GM19397 (cell line): ENCODE results near the gene LIPI.
"Not testable (repeated sequence)": the region's sequence is repeated elsewhere in the genome, so short reads cannot be mapped to it uniquely, and the experiment has no call there.

ENCODE experiments used
- ATAC-seq: cut with Tn5 transposase; IDR thresholded peaks from one replicate; pipeline ENCODE4 v1.9.1; 2021; ENCODE audit warnings: mild to moderate bottlenecking, moderate library complexity; ENCODE audit not compliant: unreplicated experiment

LIPI gene

DNA sequence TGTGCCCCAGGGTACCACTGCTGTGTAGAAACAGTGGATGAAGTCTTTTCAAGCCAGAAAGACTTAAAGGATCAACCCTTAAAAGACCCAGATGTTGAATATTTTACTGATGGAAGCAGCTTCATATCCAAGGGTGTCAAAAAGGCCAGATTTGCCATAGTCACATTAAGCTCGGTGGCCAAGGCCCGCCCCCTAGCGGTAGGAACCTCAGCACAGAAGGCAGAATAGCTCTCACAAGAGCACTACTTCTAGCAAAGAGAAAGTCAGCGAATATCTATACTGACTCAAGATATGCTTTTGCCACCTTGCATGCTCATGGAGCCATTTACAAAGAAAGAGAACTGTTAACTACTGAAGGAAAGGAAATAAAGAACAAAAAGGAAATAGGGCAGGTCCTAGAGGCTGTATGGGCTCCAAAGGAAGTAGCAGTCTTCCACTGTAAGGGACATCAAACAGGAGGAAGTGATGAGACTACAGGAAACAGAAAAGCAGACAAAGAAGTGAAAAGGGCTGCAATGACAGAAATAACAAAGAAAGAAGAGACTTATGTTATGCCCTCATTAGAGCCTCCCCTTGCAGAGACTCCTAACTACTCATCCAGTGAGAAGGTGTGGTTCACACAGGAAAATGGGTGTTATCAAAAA, 90.5 kb downstream of the LIPI start:
- peak; percentile 44 for ATAC-seq

DNA sequence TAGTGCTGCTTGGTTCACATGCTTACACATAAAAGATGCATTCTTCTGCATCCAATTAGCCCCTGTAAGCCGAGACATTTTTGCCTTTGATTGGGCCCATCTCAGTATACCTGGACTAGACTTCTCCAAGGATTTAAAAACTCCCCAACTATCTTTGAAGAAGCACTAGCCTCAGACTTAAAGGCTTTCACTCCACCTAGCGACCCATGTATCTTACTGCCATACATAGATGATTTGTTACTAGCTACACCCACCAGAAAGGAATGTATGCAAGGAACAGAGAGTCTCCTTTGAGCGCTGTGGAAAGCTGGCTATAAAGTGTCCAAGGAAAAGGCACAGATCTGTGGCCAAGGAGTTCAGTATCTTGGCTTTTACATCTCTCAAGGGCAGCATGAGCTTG, 91.7 kb downstream of the LIPI start:
- ATAC-seq: no peak

DNA sequence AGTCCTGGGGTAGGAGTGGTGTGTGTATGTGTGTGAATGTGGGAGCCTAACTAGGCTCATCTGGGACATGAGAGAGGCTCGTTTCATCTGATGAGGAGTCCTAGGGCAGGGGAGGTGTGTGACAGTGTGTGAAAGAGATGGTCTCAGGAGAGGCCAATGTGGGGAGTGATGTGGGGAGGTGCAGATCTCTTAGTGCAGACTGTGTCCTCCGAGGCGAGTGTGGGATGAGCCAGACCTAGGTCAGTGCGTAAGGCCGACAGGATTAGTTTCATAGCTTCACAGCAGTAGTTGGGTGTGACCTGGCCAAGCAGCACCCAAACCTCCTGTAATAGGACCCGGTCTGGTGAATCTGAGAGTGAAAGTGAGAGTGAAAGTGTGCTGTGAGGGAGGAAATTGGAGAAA, 94.7 kb downstream of the LIPI start:
- peak; percentile 85 for ATAC-seq

DNA sequence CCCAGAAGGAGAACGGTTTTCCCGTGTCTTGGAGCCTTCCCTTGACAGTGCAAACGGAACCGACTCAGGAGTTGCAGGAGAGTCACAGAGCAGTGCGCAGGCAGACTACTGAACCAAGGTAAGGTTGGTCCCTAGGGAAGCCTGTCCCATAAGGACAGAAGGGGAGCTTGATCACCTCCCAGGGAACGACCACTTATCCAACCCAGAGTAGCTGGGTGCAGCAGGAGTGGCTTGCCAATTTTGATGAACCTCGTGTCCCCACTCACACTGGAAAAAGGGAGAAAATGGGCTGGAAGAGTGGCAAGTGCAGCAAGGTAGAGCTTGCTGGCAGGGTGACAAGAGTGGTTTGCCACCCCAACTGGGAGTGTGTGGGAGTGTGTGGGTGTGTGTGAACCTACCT, 95.1 kb downstream of the LIPI start:
- ATAC-seq: no peak

DNA sequence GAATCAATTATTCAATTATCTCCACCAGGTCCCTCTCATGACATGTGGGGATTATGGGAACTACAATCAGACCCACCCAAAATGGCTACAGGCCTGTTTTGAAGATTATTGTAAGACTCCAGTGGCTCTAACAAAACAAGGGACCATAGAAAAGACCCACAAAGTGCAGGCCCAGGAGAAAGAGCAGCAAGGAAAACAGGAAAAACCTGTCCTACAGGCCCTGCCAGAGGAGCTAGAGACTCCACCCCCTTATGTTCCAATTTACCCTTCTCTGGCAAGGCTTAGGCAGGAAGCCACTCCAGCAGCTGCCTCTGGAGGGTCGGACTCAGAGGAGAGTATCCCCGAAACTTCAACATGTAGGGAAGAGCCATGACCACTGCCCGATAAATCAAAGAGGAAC, 96.5 kb downstream of the LIPI start:
- no peak for ATAC-seq

DNA sequence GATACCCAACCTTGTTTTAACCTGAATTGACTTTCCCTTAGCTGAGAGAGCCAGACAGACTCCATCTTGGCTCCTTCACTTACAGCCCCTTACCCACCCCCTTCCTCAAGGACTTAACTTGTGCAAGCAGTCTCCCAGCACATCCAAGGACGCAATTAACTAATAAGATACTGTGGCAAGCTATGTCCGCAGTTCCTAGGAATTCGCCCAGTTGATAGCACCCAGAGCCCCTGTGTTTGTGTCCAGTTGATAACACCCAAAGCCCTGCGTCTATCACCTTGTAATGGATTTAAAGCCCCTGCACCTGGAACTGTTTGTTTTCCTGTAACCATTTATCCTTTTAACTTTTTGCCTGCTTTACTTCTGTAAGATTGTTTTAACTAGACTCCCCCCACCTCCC, 106.2 kb downstream of the LIPI start:
- ATAC-seq: not testable (repeated sequence)

DNA sequence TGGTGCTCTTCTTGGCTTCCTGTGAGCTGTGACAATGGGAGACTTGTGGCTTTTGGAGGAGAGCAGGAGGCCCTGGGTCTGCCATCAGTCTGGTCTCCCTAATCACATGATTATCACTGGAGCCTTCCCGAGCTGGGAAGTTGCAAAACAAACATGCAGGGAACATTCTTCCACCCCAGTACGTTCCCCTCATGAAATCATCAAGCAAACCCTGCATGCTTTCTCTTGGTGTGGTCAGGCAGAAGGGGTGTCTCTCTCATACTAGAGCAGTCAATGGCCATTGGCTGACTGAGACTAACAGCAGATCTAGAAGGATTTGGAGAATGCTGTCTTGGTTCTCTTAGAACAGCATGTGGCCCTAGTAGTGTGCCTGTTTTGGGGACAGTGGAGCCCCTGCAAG, 111.2 kb downstream of the LIPI start:
- ATAC-seq: no peak

DNA sequence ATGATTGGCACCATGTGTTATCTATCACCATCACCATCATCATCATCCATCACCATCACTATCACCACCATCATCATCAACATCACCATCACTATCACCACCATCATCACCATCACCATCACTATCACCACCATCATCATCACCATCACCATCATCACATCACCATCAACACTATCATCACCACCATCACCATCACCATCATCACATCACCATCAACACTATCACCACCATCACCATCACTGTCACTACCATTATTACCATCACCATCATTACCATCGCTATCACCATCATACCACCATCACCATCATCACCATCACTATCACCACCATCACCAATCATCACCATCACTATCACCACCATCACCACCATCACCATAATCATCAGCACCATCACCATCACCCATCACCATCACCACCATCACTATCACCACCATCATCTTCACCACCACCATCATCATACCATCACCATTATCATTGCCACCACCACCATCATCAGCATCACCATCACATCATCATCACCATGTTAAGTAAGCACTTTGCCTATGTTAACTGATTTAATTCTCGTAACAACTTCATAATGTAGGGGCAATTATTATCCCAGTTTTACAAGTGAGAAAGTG, 112.8 kb downstream of the LIPI start:
- no peak for ATAC-seq

DNA sequence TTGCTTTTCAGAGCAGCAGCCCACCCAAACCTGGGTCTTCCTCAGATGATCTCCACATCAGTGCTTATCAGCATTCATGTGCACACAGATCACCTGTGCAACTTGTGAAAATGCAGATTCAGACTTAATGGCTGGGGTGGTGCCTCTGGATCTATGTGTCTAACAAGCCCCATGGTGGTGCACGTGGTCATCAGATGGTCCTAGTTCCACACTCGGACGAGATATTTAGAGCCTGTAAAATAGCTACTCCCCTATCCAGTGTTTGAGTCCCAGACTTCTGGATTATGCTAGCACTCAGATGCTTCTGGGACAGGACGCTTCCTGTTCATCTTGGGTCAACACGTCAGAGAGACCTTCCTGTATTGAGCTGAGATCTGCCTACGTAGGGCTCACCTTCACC, 114.2 kb downstream of the LIPI start:
- ATAC-seq: no peak

DNA sequence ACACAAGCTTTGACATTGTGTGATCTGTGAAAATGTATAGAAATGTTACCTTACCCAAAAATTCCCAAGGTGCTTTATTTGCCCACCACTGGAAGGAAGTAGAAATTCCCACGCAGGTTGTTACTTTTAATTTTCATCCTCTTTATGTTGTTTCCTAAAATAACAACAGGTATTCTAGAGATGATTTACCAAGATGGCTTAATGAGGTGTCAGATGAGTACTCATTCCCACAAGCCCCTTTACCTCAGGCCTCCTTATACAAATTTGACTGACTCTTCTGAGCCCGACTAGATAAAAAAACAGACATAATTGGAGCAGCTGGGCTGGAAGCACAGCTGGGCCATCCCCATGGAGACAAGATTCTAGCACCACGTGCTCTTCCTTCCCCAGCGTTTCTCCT, 114.6 kb downstream of the LIPI start:
- ATAC-seq: no peak

DNA sequence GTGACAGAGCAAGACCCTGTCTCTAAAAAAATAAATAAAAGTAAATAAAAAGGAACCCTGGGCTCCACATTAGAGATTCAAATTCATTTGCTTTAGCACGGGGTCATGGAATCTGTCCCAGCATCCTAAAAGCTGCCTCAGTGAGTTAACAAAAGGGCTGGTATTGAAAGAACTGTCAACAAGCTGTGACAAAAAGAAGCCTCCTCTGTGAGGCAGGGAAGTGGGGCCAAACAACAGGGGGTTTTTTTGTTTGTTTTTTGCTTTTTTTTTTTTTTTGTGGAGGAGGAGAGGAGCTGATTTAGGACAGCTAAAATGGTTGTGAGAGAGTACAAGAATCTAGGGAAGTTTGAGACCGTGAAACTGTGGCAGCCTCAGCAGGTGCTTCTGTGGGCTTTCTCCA, 115.7 kb downstream of the LIPI start:
- no peak for ATAC-seq

DNA sequence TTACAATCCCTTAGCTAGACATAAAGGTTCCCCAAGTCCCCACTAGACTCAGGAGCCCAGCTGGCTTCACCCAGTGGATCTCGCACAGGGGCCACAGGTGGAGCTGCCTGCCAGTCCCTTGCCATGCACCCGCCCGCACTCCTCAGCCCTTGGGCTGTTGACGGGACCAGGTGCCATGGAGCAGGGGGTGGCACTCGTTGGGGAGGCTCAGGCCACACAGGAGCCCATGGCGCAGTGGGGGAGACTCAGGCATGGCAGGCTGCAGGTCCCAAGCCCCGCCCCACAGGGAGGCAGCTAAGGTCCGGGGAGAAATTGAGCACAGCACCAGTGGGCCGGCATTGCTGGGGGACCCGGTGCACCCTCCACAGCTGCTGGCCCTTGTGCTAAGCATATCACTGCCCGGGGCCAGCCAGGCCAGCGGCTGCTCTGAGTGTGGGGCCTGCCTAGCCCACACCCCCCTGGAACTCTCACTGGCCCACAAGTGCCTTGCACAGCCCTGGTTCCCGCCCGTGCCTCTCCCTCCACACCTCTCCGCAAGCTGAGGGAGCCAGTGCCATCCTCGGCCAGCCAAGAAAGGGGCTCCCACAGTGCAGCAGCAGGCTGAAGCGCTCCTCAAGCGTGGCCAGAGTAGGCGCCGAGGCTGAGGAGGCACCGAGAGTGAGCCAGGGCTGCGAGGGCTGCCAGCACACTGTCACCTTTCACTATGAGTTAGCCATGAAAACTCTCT, 117.8 kb downstream of the LIPI start:
- no peak for ATAC-seq

DNA sequence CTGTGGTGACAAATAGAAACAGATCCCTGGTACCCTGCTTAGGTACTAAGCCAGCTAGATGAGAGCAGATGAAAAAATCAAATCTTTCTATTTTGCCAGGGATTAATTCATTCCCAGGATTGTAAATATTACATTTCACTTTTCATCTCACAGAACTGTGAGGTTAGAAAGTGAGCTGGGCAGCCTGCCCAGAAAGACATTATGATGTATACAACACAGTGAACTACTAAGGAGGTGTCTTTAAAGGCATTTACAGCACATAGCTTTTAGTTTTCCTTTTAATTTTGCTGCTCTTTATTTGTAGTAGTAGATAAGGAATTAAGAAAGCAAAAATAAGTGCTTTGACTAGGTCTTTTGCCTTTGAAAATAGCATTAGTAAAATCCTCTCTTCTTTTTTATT, 120.6 kb downstream of the LIPI start:
- not testable (repeated sequence) for ATAC-seq

DNA sequence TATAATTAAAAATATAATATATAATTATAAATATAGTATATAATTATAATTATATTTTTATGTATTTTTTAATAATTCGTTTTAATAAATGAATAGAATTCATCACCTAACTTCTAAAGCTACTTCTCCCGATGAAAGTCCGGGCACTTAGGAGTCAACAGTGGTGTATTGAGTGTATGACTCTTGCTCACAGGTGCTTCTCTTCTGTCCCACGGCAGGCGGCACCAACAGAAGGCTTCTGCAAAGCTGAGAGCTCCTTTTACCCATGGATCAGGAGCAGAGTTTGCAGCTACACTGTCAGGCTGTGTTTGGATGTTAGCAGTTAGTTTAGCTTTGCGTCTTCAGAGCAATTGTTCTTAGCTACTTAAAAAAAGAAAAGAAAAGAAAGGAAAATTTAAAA, 122.4 kb downstream of the LIPI start:
- ATAC-seq: no peak

DNA sequence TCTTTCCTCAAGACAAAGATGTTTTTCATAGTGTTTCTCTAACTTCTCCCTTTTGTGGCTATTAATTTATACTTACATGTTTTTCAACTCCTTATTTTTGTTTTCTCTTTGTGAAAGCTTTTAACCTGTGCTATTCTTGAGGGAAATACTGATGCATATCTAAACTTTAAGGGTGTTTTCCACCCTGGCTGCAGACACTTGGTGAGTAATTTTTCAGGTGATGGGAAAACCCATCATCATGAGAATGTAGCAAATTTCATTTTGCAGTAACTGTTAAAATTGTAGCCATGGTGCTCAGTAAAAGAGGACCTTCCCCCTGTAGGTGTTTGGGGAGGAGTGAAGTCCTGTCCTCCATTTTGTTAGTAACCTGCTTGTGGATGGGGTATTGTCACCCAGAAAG, 124.2 kb downstream of the LIPI start:
- no peak for ATAC-seq

DNA sequence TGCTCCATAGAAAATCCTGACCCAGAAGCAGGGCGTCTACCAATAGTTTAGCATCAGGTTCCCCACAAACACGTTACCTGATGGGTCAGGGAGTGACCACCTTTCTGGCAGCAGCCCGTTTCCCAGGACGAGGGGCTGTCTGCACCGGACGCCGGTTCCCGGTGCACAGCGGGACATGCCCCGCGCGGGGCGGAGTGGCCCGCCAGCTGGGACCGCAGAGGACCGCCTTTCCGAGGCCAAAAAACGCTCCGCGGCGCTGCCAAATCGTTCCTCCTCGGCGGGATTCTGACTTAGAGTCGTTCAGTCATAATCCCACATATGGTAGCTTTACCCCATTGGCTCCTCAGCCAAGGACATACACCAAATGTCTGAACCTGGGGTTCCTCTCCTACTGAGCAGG, 126.1 kb downstream of the LIPI start:
- no peak for ATAC-seq

DNA sequence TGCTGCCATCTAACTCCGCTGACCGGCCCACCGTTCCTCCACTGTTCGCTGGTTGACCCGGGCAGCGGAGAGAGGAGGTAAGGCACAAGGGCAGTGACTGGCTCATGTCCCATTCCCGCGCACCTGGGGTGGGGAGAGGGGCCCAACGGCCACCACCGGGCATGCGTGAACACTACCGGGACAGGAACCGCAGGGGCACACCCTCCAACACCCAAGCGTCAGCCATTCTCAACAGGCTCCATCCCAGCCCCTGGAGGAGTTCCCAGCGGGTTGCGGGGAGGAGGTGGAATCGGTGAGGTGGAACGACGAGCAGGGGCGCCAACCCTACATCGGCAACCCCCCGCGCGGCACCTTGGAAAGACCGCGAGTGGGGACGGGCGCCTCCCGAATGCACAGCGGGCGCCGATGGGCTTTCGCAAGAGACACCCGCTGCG, 126.7 kb downstream of the LIPI start:
- no peak for ATAC-seq

DNA sequence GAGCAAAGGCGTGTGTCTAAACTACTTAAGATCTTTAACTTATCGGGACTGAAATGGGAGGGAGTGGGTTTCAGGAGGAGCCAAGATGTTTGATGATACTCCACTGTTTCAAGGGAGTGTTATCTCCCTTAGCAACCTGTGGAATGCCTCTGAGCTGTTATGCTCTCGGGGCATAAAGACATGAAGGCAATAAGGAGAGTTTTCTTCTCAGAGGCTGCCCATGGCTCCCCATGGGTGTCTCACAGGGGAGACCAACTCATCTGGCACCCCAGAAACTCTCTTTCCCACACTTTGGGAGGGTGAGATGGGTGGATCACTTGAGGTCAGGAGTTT, 130.0 kb downstream of the LIPI start:
- no peak for ATAC-seq

DNA sequence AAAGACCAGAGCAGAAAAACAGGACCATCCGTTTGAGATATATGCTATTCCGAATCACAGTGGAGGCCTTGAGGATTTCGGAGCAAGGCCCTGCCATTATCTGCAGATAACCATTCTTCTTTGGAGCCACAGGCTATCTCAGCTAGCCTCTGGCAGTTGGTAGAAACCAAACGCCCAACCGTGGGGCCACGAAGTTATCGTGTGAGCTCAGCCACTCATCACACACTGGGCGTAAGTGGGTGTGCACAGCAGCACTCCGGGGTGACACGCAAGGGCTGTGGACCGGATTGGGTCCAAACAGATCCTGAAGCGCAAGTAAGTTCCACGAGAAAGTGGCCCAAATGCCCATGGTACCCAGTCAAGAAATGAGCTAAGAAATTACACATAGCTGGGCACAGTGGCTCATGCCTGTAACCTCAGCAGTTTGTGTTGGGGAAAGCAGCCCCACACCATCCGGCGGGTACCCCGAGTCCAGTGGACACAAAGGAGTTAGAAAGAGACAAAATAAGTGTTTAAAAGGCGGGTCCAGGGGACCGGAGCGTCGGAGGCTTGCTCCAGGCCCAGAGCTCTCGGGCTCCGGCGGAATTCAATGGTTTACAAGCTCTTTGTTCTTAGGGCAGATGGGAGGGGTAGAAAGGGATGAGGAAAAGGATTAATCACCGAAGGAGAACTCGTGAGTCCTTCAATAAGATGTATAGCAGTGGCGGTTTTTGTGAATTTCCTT, 130.6 kb downstream of the LIPI start:
- no peak for ATAC-seq

DNA sequence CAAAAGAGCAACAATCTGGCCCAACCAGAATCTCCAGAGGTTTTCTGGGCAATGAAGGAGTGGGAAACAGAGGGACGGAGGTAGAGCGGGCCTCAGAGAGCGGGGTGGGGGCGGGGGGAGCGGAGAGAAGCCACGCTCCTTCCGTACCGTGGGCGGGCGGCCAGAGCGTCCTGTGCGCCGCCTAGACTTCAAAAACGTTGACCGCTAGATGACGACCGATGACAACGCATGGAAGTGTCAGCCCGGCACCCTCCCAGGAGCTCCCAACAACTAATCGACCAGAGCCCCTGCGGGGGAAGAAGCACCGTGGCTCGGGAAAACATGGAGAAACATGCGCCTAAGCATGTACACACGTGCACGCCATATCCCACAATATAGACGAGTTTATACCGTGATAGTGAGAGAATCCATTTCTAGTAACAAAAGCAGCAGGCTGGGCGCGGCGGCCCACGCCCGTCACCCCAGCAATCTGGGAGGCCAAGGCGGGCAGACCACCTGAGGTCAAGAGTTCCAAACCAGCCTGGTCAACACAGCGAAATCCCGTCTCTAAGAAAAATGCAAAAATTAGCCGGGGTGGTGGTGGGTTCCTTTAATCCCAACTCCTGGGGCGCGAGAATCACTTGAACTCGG, 131.9 kb downstream of the LIPI start:
- no peak for ATAC-seq

DNA sequence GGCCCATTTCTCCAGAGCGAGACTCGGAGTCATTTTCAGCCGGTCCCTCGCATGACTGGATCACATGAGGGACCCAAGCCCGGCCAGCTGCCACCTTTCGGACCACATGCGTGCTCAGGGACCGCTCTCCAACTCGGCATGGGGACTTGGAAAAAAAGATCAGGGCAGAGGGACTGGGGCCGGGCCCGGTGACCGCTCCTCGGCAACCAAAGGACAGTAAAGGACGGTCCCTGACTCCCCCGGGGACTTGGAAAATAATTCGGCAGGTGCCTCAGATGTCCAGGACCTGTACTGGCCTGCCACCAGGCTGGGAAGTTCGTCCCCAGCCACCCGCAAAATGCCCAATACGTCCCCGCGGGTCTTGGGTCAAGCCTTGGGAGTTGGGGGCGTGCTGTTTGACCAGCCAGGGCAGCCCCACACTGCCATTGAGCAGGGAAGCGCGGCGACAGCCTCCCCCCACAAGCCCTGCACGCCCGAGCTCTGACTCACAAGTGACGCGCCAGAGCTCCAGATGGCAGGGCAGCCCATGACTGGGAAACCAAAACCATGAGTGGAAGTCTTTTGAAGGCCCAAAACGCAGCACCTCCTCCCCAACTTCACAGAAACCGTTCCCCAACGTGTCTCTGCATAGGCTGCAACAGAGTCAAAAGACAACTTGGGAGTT, 134.5 kb downstream of the LIPI start:
- ATAC-seq: no peak
